HG02588 (cell line): Measurements from ENCODE around the gene WDHD1.
"Not testable (repeated sequence)": the region's sequence is repeated elsewhere in the genome, so short reads cannot be mapped to it uniquely, and the experiment has no call there.

Experiments used
- ATAC-seq: cut with Tn5 transposase; IDR thresholded peaks from one replicate; pipeline ENCODE4 v1.9.1; 2021; ENCODE audit warnings: mild to moderate bottlenecking, moderate library complexity; ENCODE audit not compliant: unreplicated experiment

WDHD1 gene

GRCh38 chr14:55051165-55051422 lies 24.2 kb upstream of the WDHD1 start:
- no peak for ATAC-seq

GRCh38 chr14:55048900-55049436 lies 22.1 kb upstream of the WDHD1 start:
- no peak for ATAC-seq

- ATAC-seq = no peak
Observed at GRCh38 chr14:55047301-55048053, 20.6 kb upstream of the WDHD1 start.

GRCh38 chr14:55045087-55045486 lies 18.2 kb upstream of the WDHD1 start:
- ATAC-seq = no peak

- ATAC-seq = no peak
Observed at GRCh38 chr14:55043528-55043927, 16.6 kb upstream of the WDHD1 start.

GRCh38 chr14:55038708-55039107 lies 11.8 kb upstream of the WDHD1 start:
- ATAC-seq = no peak

GRCh38 chr14:55037995-55038394 lies 11.1 kb upstream of the WDHD1 start:
- ATAC-seq = not testable (repeated sequence)

- no peak for ATAC-seq
Observed at GRCh38 chr14:55031190-55031589, 4.3 kb upstream of the WDHD1 start.

- ATAC-seq = no peak
Observed at GRCh38 chr14:55028476-55028875, 1.6 kb upstream of the WDHD1 start.

GRCh38 chr14:55028066-55028465 lies 1.2 kb upstream of the WDHD1 start:
- ATAC-seq = no peak

GRCh38 chr14:55026441-55026792 lies 482 bp downstream of the WDHD1 start:
- no peak for ATAC-seq

- no peak for ATAC-seq
Observed at GRCh38 chr14:55025948-55026347, 951 bp downstream of the WDHD1 start.

GRCh38 chr14:55024365-55024764 lies 2.5 kb downstream of the WDHD1 start:
- ATAC-seq = not testable (repeated sequence)

GRCh38 chr14:55019968-55020554 lies 6.8 kb downstream of the WDHD1 start:
- no peak for ATAC-seq

GRCh38 chr14:55015006-55015405 lies 11.9 kb downstream of the WDHD1 start:
- ATAC-seq = no peak

GRCh38 chr14:55005071-55005470 lies 21.8 kb downstream of the WDHD1 start:
- ATAC-seq = no peak

- ATAC-seq = no peak
Observed at GRCh38 chr14:55000381-55000780, 26.5 kb downstream of the WDHD1 start.

- no peak for ATAC-seq
Observed at GRCh38 chr14:54985156-54985555, 41.7 kb downstream of the WDHD1 start.

- ATAC-seq = no peak
Observed at GRCh38 chr14:54981698-54982097, 45.2 kb downstream of the WDHD1 start.

- no peak for ATAC-seq
Observed at GRCh38 chr14:54979039-54979438, 47.9 kb downstream of the WDHD1 start.

GRCh38 chr14:54976316-54976715 lies 50.6 kb downstream of the WDHD1 start:
- ATAC-seq = no peak

- no peak for ATAC-seq
Observed at GRCh38 chr14:54975856-54976255, 51.0 kb downstream of the WDHD1 start.
